Measurements from ENCODE around the gene TRABD. TPM values are rescaled to one million over a fixed set of nuclear protein-coding genes. Genes with fewer than 3 reads are reported as not detected.
"Not testable (repeated sequence)": the region's sequence is repeated elsewhere in the genome, so short reads cannot be mapped to it uniquely, and the experiment has no call there.

The TRABD gene
- total RNA-seq, 2 donors from 2014 or later: 46.4 to 63.5 TPM

GRCh38 chr22:50150161-50151129 lies 35.3 kb upstream of the TRABD start:
- DNase-seq (no peak), ATAC-seq (no peak)
- intact Hi-C loops (cut with DNase I, micrococcal nuclease): no loop called here

- no peak for ATAC-seq
- DNase-seq: no peak
- intact Hi-C loops (cut with DNase I, micrococcal nuclease): no loop called here
These were observed 33.9 kb upstream of the TRABD start for GRCh38 chr22:50151571-50152537.

- DNase-seq (no peak), ATAC-seq (no peak)
- intact Hi-C loops (cut with DNase I, micrococcal nuclease): no loop called here
These were observed 32.5 kb upstream of the TRABD start for GRCh38 chr22:50153056-50153755.

- DNase-seq (no peak), ATAC-seq (no peak)
- intact Hi-C loops (cut with DNase I, micrococcal nuclease): no loop called here
These were observed 32.0 kb upstream of the TRABD start for GRCh38 chr22:50153756-50154140.

- intact Hi-C loops (cut with DNase I, micrococcal nuclease): no loop called here
These were observed 27.9 kb upstream of the TRABD start for GRCh38 chr22:50157709-50158375.

GRCh38 chr22:50160947-50161346 lies 24.8 kb upstream of the TRABD start:
- no peak for DNase-seq
- ATAC-seq: no peak

More at GRCh38 chr22:50157709-50158375, 27.9 kb upstream of the TRABD start:
- DNase-seq: peak; percentile 74 to 79
- peak; percentile 100 for ATAC-seq

GRCh38 chr22:50161508-50162390 lies 24.0 kb upstream of the TRABD start:
- intact Hi-C loops (cut with DNase I, micrococcal nuclease): no loop called here
- ATAC-seq (no peak), DNase-seq (no peak)

More at GRCh38 chr22:50160947-50161346, 24.8 kb upstream of the TRABD start:
- intact Hi-C loops (cut with DNase I, micrococcal nuclease): no loop called here

- intact Hi-C loops (cut with DNase I, micrococcal nuclease): no loop called here
- no peak for ATAC-seq
- DNase-seq: no peak
These were observed 23.2 kb upstream of the TRABD start for GRCh38 chr22:50162391-50162956.

GRCh38 chr22:50165436-50166123 lies 20.1 kb upstream of the TRABD start:
- ATAC-seq (no peak), DNase-seq (no peak)
- intact Hi-C loops (cut with DNase I, micrococcal nuclease): no loop called here

GRCh38 chr22:50167689-50168489 lies 17.8 kb upstream of the TRABD start:
- ATAC-seq (no peak), DNase-seq (no peak)
- intact Hi-C loops (cut with DNase I, micrococcal nuclease): no loop called here

- DNase-seq; ATAC-seq; intact Hi-C loops (cut with DNase I, micrococcal nuclease): not testable (repeated sequence)
These were observed 17.1 kb upstream of the TRABD start for GRCh38 chr22:50168490-50169180.

GRCh38 chr22:50169181-50169759 lies 16.4 kb upstream of the TRABD start:
- no peak for DNase-seq
- ATAC-seq: no peak
- intact Hi-C loops (cut with DNase I, micrococcal nuclease): no loop called here

- intact Hi-C loops (cut with DNase I, micrococcal nuclease): no loop called here
- ATAC-seq (no peak), DNase-seq (no peak)
These were observed 15.9 kb upstream of the TRABD start for GRCh38 chr22:50169774-50170341.
